Pancreas (tissue), 10 donors: ENCODE results near the gene CACNA2D2. TPM values are rescaled to one million over a fixed set of nuclear protein-coding genes. Genes with fewer than 3 reads are reported as not detected.

ENCODE experiments used
- ATAC-seq, 4 donors: fragments of 200-7000 bp; cut with Tn5 transposase; one replicate each; pipeline versions ENCODE4 v1.8.0 to v1.9.1; 2020; ENCODE audit warnings: mild to moderate bottlenecking in 4 of 4, moderate library complexity in 4 of 4
- DNase-seq, 6 donors: peaks; one replicate each; pipeline ENCODE4 v3.0.0-alpha.2; 2020
- FAIRE-seq: peaks from 2 replicates; lab custom pipeline; 2012; peaks lifted over from hg19 to GRCh38; lab: Jason Lieb, UNC
- H3K27ac ChIP-seq, 4 donors: fragments of 200-600 bp; sonication (generic); 1 replicate in 3 of 4; 2 replicates in 1 of 4; pipeline versions ENCODE4 v1.5.0 to v1.8.0; 2020
- H3K27me3 ChIP-seq, 4 donors: fragments of 200-600 bp; one replicate each; pipeline ENCODE4 v1.8.0; 2021
- H3K36me3 ChIP-seq, 3 donors: fragments of 200-600 bp; sonication (generic) in 1 of 3; one replicate each; pipeline versions ENCODE4 v1.5.0 to v1.8.0; 2020 to 2021
- H3K4me1 ChIP-seq, 3 donors: fragments of 200-600 bp; one replicate each; pipeline ENCODE4 v1.8.0; 2021
- H3K4me3 ChIP-seq, 4 donors: fragments of 200-600 bp; sonication (generic) in 2 of 4; one replicate each; pipeline versions ENCODE4 v1.5.0 to v1.8.0; 2020 to 2021
- H3K9me3 ChIP-seq, 4 donors: fragments of 200-600 bp; one replicate each; pipeline ENCODE4 v1.8.0; 2021
- WGBS, 2 donors: extraction: QIAGEN DNeasy Blood & Tissue Kit; methylation state at CpG; one replicate each; pipeline ENCODE4 v1.1.7; 2013; 5-methylcytosine and 5-hydroxymethylcytosine counted together
- intact Hi-C, 3 donors: fragments of 100-400 bp; cut with DNase I; formaldehyde crosslinking; loops; one replicate each; pipeline versions ENCODE4 v1.11.1 to v1.14.2; 2022
- polyA plus RNA-seq, 2 donors: library from polyadenylated mRNA; stranded (reverse); fragments of 200-250 nt; gene quantifications; one replicate each; pipeline ENCODE4 v1.2.3, GENCODE V29; 2013
- total RNA-seq, 6 donors: library from RNA; stranded (reverse); fragmentation: NEBNext Ultra II Directional in 4 of 6; extraction: Animal tissue kit (Norgen Biotek cat#: 25700) in 4 of 6; gene quantifications; one replicate each; pipeline versions ENCODE4 v1.2.1 to v1.2.4, GENCODE V29; 2021 to 2023
- TF ChIP-seq, protein P1 (sequence below), 4 donors: fragments of 200-600 bp; sonication (generic) in 3 of 4; IDR thresholded peaks; one replicate each; pipeline versions ENCODE4 v1.5.0 to v1.8.0; 2021; ENCODE audit warnings: antibody characterized with exemption in 4 of 4
- donor health status: healthy with polysubstance abuse.
- donor health status: DM: no; HTN: no; CAD: no; lungs with moderate emphysema.
- donor health status: DM: no; HTN: no; CAD: no.
- donor health status: control.
- donor health status: control.
- donor health status: Bipolar disorder and iron deficiency.
- donor health status: DM: yes; HTN: yes; CAD: no.
- donor health status: DM: no; HTN: no; CAD: no.
- donor health status: DM: no; HTN: no; CAD: no.
- donor health status: DM: yes; HTN: yes; CAD: no.

CACNA2D2 gene
- total and polyA plus RNA-seq, 8 donors: 1.1 to 19.5 (median 3.3) TPM

- H3K9me3 ChIP-seq: no peaks in the 10 kb centered on the region
- no peak overlapping the region for H3K27ac ChIP-seq
- ATAC-seq (no peak), DNase-seq (no peak), FAIRE-seq (no peak)
- no peak overlapping the region for H3K4me3 ChIP-seq
- no peaks in the 10 kb centered on the region for H3K36me3 ChIP-seq
- no peaks in the 10 kb centered on the region for H3K27me3 ChIP-seq
- TF ChIP-seq, protein P1, sequence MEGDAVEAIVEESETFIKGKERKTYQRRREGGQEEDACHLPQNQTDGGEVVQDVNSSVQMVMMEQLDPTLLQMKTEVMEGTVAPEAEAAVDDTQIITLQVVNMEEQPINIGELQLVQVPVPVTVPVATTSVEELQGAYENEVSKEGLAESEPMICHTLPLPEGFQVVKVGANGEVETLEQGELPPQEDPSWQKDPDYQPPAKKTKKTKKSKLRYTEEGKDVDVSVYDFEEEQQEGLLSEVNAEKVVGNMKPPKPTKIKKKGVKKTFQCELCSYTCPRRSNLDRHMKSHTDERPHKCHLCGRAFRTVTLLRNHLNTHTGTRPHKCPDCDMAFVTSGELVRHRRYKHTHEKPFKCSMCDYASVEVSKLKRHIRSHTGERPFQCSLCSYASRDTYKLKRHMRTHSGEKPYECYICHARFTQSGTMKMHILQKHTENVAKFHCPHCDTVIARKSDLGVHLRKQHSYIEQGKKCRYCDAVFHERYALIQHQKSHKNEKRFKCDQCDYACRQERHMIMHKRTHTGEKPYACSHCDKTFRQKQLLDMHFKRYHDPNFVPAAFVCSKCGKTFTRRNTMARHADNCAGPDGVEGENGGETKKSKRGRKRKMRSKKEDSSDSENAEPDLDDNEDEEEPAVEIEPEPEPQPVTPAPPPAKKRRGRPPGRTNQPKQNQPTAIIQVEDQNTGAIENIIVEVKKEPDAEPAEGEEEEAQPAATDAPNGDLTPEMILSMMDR (IDR thresholded peaks at IDR 0.05): no peak
- 84 to 88% methylated on average over 6 of the region's 6 CpGs for WGBS, 2 donors
- H3K4me1 ChIP-seq: no peaks in the 10 kb centered on the region
- intact Hi-C loops: no loop called here
Observed at GRCh38 chr3:50378024-50378423, 125.4 kb downstream of the CACNA2D2 start.

DNA sequence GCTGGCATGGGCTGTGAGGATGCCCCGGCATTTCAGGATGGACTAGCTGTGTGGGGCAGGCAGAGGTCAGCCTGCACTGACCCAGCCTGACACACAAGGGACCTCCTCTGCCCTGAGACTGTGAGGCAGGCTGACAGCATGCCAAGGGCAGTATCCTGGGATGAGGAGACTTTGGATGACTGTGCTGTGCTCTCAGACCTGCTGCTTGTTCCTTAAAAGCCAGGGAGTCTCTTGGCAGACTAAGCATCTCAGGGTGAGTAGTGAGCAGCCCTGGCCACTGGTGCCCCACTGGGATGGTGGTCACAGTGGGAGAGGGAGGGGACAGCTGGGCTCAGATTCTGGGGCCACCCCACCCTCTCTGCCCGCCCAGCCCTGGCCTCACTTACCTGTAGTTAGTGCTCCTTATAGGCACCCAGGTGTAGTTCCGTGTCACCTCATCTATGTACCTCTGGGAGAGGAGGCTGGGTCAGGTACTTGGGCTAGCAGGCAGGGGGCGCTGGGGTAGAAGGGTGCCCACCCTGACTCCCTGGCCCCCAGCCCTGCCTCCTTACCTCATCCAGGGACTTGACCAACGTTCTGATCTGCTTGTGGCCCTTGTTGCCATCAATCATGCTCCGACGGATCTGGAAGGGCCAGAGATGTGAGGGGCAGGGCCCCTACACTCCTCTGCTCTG lies 128.0 kb downstream of the CACNA2D2 start:
- DNase-seq (no peak), ATAC-seq (no peak), FAIRE-seq (no peak)
- H3K4me3 ChIP-seq: no peak overlapping the region
- H3K9me3 ChIP-seq: no peaks in the 10 kb centered on the region
- TF ChIP-seq, protein P1 (IDR thresholded peaks at IDR 0.05): no peak
- no peaks in the 10 kb centered on the region for H3K36me3 ChIP-seq
- H3K27ac ChIP-seq: no peak overlapping the region
- H3K4me1 ChIP-seq: no peaks in the 10 kb centered on the region
- no peaks in the 10 kb centered on the region for H3K27me3 ChIP-seq
- intact Hi-C loops: no loop called here
- WGBS, 2 donors: 65 to 70% methylated on average over 6 to 7 of the region's 7 CpGs

- Histone ChIP-seq H3K27ac (no peak overlapping the region), H3K36me3 (no peaks in the 10 kb centered on the region), H3K27me3 (no peaks in the 10 kb centered on the region), H3K9me3 (no peaks in the 10 kb centered on the region), H3K4me1 (no peaks in the 10 kb centered on the region), H3K4me3 (no peak overlapping the region)
- ATAC-seq (no peak), FAIRE-seq (no peak), DNase-seq (no peak)
- 80 to 82% methylated on average over 19 to 22 of the region's 22 CpGs for WGBS, 2 donors
- TF ChIP-seq, protein P1 (IDR thresholded peaks at IDR 0.05): no peak
- intact Hi-C loops: no loop called here
Observed at GRCh38 chr3:50374363-50375257, 128.8 kb downstream of the CACNA2D2 start.

DNA sequence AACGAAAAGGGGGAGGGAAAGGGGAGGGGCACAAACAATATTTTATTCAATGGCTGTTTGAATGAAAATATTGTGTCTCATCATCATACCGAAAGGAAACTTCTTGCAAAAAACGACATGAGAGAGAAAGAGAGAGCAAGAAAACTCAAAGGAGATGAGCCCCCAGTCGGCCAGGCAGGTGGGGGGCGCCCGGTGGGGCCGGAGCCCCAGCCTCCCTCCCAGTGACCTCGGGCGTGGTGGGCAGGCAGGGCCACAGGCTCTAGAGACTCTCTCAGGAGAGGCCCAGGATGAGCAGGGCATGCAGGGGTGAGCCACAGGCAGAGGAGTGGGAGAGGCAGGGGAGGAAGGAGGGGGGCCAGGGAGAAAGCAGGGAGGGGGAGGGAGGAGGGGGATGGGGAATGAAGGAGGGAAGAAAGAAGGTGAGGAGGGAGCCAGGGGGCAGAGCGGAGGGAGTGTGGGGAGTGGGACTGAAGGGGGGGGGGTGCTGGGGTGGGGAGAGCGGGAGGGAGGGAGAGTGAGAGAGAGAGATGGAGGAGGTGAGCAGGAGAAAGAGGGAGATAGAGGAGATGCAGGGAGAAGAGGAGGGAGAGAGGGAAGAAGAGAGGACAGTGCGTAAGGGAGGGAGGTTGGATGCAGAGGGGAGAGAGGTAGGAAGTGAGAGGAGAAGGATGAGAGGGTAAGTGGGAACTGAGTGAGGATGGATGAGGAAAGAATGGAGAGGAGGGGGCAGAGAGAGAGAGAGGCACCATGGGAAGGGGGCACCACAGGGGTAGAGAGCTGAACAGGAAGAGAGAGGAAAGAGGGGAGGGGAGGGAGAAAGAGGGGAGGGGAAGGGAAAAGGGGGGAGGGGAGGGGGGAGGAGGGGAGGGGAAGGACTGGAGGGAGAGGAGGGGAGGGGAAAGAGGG lies 130.0 kb downstream of the CACNA2D2 start:
- Histone ChIP-seq H3K4me1 (no peaks in the 10 kb centered on the region), H3K9me3 (no peaks in the 10 kb centered on the region), H3K4me3 (no peak overlapping the region), H3K27ac (no peak overlapping the region), H3K36me3 (no peaks in the 10 kb centered on the region), H3K27me3 (no peaks in the 10 kb centered on the region)
- FAIRE-seq: no peak
- intact Hi-C loops: no loop called here
- no peak for DNase-seq
- ATAC-seq: no peak
- TF ChIP-seq, protein P1 (IDR thresholded peaks at IDR 0.05): no peak
- 50 to 51% methylated on average over 12 of the region's 12 CpGs for WGBS, 2 donors
